H9 (cell line): Measurements from ENCODE around the gene PACS1. TPM values are rescaled to one million over a fixed set of nuclear protein-coding genes. Genes with fewer than 3 reads are reported as not detected.

ENCODE experiments used
- DNase-seq: peaks from one replicate; pipeline ENCODE4 v3.0.0-alpha.2; 2017
- H2AFZ ChIP-seq: one replicate; pipeline ENCODE4 v1.6.1; 2013; ENCODE audit warnings: mild to moderate bottlenecking, low read length, control low read depth, moderate library complexity
- H2AK5ac ChIP-seq: 2 replicates; pipeline ENCODE4 v1.6.1; 2013; ENCODE audit warnings: low read length, control low read depth, mixed read lengths; ENCODE audit not compliant: insufficient read length
- H2BK120ac ChIP-seq: one replicate; pipeline ENCODE4 v1.6.1; 2013; ENCODE audit warnings: low read depth, mild to moderate bottlenecking, low read length, control low read depth, inconsistent platforms; ENCODE audit not compliant: poor library complexity, severe bottlenecking
- H2BK12ac ChIP-seq: 2 replicates; pipeline ENCODE4 v1.6.1; 2013; ENCODE audit warnings: low read length, control low read depth, mixed read lengths, low read depth; ENCODE audit not compliant: insufficient read length
- H2BK15ac ChIP-seq: 2 replicates; pipeline ENCODE4 v1.6.1; 2013; ENCODE audit warnings: low read depth, low read length, control low read depth
- H2BK20ac ChIP-seq: one replicate; pipeline ENCODE4 v1.6.1; 2013; ENCODE audit warnings: low read depth, mild to moderate bottlenecking, low read length, control low read depth, inconsistent platforms; ENCODE audit not compliant: poor library complexity, severe bottlenecking
- H2BK5ac ChIP-seq: 2 replicates; pipeline ENCODE4 v1.6.1; 2013; ENCODE audit warnings: low read length, control low read depth, mixed read lengths; ENCODE audit not compliant: insufficient read length
- H3K14ac ChIP-seq: 2 replicates; pipeline ENCODE4 v1.6.1; 2013; ENCODE audit warnings: low read length, control low read depth; ENCODE audit not compliant: insufficient read depth
- H3K18ac ChIP-seq: 2 replicates; pipeline ENCODE4 v1.6.1; 2013; ENCODE audit warnings: low read depth, mild to moderate bottlenecking, mixed read lengths, low read length, control low read depth; ENCODE audit not compliant: insufficient read length
- H3K23ac ChIP-seq: 2 replicates; pipeline ENCODE4 v1.6.1; 2013; ENCODE audit warnings: low read length, control low read depth, mixed read lengths, low read depth; ENCODE audit not compliant: insufficient read length
- H3K23me2 ChIP-seq: 2 replicates; pipeline ENCODE4 v1.6.1; 2013; ENCODE audit warnings: low read depth, mild to moderate bottlenecking, mixed read lengths, low read length, control low read depth; ENCODE audit not compliant: insufficient read length, poor library complexity, severe bottlenecking
- H3K27ac ChIP-seq: 2 replicates; pipeline ENCODE4 v1.5.1; 2013; ENCODE audit warnings: low read length, control low read depth, mixed read lengths, low read depth; ENCODE audit not compliant: insufficient read length
- H3K27me3 ChIP-seq: 2 replicates; pipeline ENCODE4 v1.6.1; 2013; ENCODE audit warnings: low read length, control low read depth, inconsistent platforms; ENCODE audit not compliant: insufficient read depth
- H3K4ac ChIP-seq: 2 replicates; pipeline ENCODE4 v1.6.1; 2013; ENCODE audit warnings: low read depth, mild to moderate bottlenecking, control low read depth, inconsistent platforms, low read length, moderate library complexity
- H3K4me1 ChIP-seq: 2 replicates; pipeline ENCODE4 v1.6.1; 2013; ENCODE audit warnings: low read length, control low read depth, inconsistent platforms; ENCODE audit not compliant: insufficient read depth
- H3K4me2 ChIP-seq: 2 replicates; pipeline ENCODE4 v1.6.1; 2013; ENCODE audit warnings: low read length, control low read depth, mixed read lengths; ENCODE audit not compliant: insufficient read length, insufficient read depth
- H3K56ac ChIP-seq: 2 replicates; pipeline ENCODE4 v1.6.1; 2013; ENCODE audit warnings: low read depth, mild to moderate bottlenecking, mixed read lengths, low read length, control low read depth; ENCODE audit not compliant: insufficient read length
- H3K79me1 ChIP-seq: 2 replicates; pipeline ENCODE4 v1.6.1; 2013; ENCODE audit warnings: low read depth, mild to moderate bottlenecking, moderate library complexity, low read length, control low read depth, inconsistent platforms; ENCODE audit not compliant: insufficient read depth, poor library complexity, severe bottlenecking
- H3K79me2 ChIP-seq: 2 replicates; pipeline ENCODE4 v1.6.1; 2013; ENCODE audit warnings: low read length, control low read depth, inconsistent platforms; ENCODE audit not compliant: insufficient read depth
- H3K9ac ChIP-seq: 2 replicates; pipeline ENCODE4 v1.6.1; 2013; ENCODE audit warnings: low read length, control low read depth, mixed read lengths; ENCODE audit not compliant: insufficient read length; ENCODE audit errors: extremely low read depth
- H3K9me3 ChIP-seq: one replicate; pipeline ENCODE4 v1.6.1; 2013; ENCODE audit warnings: low read depth, low read length, inconsistent platforms; ENCODE audit not compliant: control insufficient read depth
- H3T11ph ChIP-seq: one replicate; pipeline ENCODE4 v1.6.1; 2013; ENCODE audit warnings: mild to moderate bottlenecking, low read length, control low read depth, inconsistent platforms
- H4K20me1 ChIP-seq: one replicate; pipeline ENCODE4 v1.6.1; 2013; ENCODE audit not compliant: control insufficient read depth, insufficient read length, insufficient read depth
- H4K5ac ChIP-seq: 2 replicates; pipeline ENCODE4 v1.6.1; 2013; ENCODE audit warnings: low read depth, mild to moderate bottlenecking, mixed read lengths, low read length, control low read depth; ENCODE audit not compliant: insufficient read length
- H4K8ac ChIP-seq: replicated peaks from 2 replicates; pipeline ENCODE4 v1.6.1; 2013; ENCODE audit warnings: low read length, control low read depth, mixed read lengths, low read depth; ENCODE audit not compliant: insufficient read length
- H4K91ac ChIP-seq: 2 replicates; pipeline ENCODE4 v1.6.1; 2013; ENCODE audit warnings: low read depth, mild to moderate bottlenecking, moderate library complexity, mixed read lengths, low read length, control low read depth; ENCODE audit not compliant: insufficient read length
- H3K27ac Mint-ChIP-seq, 3 experiments: 2 replicates in 2 of 3; 3 replicates in 1 of 3; pipeline ENCODE4 v1.8.0; 2020 to 2021; ENCODE audit warnings: mixed read lengths in 3 of 3, mild to moderate bottlenecking in 1 of 3, moderate library complexity in 1 of 3
- H3K27me3 Mint-ChIP-seq: 2 replicates; pipeline ENCODE4 v1.8.0; 2021; ENCODE audit warnings: low read depth, mild to moderate bottlenecking, moderate library complexity, mixed read lengths
- H3K36me3 Mint-ChIP-seq, 3 experiments: 2 replicates in 2 of 3; 3 replicates in 1 of 3; pipeline ENCODE4 v1.8.0; 2020 to 2021; ENCODE audit warnings: low read depth in 3 of 3, mixed read lengths in 3 of 3; ENCODE audit not compliant: insufficient read depth in 1 of 3
- H3K4me1 Mint-ChIP-seq, 2 experiments: 2 replicates each; pipeline ENCODE4 v1.8.0; 2020; ENCODE audit warnings: mixed read lengths in 2 of 2
- H3K4me3 Mint-ChIP-seq, 2 experiments: 2 replicates in 1 of 2; 3 replicates in 1 of 2; pipeline ENCODE4 v1.8.0; 2020 to 2021; ENCODE audit warnings: mild to moderate bottlenecking in 2 of 2, mixed read lengths in 2 of 2, moderate library complexity in 1 of 2
- H3K9me3 Mint-ChIP-seq, 2 experiments: 2 replicates in 1 of 2; 3 replicates in 1 of 2; pipeline ENCODE4 v1.8.0; 2020; ENCODE audit warnings: mild to moderate bottlenecking in 2 of 2, mixed read lengths in 2 of 2, moderate library complexity in 1 of 2
- WGBS: extraction: QIAGEN DNeasy Blood & Tissue Kit; methylation state at CpG from one replicate; pipeline ENCODE4 v1.1.7; 2013; ENCODE audit warnings: missing lambda C conversion rate, low lambda C conversion rate, mixed read lengths; ENCODE audit not compliant: insufficient read length; ENCODE audit errors: extremely low coverage; 5-methylcytosine and 5-hydroxymethylcytosine counted together
- total RNA-seq: library from RNA; stranded (reverse); gene quantifications from 2 replicates; pipeline ENCODE4 v1.2.1, GENCODE V29; 2021
- TF ChIP-seq, protein P1 (sequence below): fragments of 200-600 bp; sonication (generic); conservative IDR thresholded peaks from 3 replicates; pipeline ENCODE4 v1.8.0; 2021; ENCODE audit warnings: antibody characterized with exemption, mild to moderate bottlenecking

PACS1 gene
- total RNA-seq, 1 experiment from 2014 or later: 35.5 TPM

DNA sequence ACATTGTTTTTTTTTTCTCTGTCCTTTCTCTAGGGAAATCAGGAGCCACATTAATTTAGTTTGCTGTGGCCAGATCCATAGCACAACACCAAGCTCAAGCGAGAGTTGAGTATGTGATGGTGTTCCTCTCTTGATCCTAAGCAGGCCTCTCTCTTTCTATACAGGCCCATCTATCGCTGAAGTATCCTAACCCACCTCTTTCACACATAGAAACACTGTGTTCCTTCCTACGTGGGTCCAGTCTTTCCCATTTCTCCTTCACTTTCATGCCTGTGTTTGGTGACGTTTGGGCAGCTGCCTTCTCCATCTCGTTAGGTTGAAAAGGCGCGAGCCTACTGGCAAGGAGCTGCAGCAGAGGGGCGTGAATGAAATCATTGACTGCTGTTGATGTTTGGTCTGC lies 2.4 kb downstream of the PACS1 start:
- Mint-ChIP-seq H3K27ac (no peak overlapping the region), H3K9me3 (no peaks in the 10 kb centered on the region; a peak in 1 of 5 replicates)
- H3K79me2 ChIP-seq: peaks cover 2% of the 10 kb centered on the region; the same call in 1 of the 2 replicates

More for the DNA sequence above, 2.4 kb downstream of the PACS1 start:
- Histone ChIP-seq H2BK120ac (no peak overlapping the region), H3K27me3 (no peaks in the 10 kb centered on the region), H3K23me2 (peaks cover 4% of the 10 kb centered on the region), H4K20me1 (no peaks in the 10 kb centered on the region), H3K9me3 (no peaks in the 10 kb centered on the region), H2BK12ac (no peak overlapping the region), H3K79me1 (no peaks in the 10 kb centered on the region), H3K56ac (no peak overlapping the region), H3K4me2 (no peak overlapping the region), H3K23ac (no peak overlapping the region), H4K8ac (no peak overlapping the region), H2AFZ (no peak overlapping the region), H3K4me1 (no peaks in the 10 kb centered on the region), H3K14ac (no peak overlapping the region), H2BK20ac (no peak overlapping the region), H2BK5ac (no peak overlapping the region), H3K27ac (no peak overlapping the region), H4K5ac (no peak overlapping the region), H3T11ph (no peak overlapping the region), H3K18ac (no peak overlapping the region), H3K4ac (no peak overlapping the region), H2AK5ac (no peak overlapping the region), H3K9ac (no peak overlapping the region), H4K91ac (no peak overlapping the region), H2BK15ac (no peak overlapping the region)
- no peak for DNase-seq
- TF ChIP-seq, protein P1, sequence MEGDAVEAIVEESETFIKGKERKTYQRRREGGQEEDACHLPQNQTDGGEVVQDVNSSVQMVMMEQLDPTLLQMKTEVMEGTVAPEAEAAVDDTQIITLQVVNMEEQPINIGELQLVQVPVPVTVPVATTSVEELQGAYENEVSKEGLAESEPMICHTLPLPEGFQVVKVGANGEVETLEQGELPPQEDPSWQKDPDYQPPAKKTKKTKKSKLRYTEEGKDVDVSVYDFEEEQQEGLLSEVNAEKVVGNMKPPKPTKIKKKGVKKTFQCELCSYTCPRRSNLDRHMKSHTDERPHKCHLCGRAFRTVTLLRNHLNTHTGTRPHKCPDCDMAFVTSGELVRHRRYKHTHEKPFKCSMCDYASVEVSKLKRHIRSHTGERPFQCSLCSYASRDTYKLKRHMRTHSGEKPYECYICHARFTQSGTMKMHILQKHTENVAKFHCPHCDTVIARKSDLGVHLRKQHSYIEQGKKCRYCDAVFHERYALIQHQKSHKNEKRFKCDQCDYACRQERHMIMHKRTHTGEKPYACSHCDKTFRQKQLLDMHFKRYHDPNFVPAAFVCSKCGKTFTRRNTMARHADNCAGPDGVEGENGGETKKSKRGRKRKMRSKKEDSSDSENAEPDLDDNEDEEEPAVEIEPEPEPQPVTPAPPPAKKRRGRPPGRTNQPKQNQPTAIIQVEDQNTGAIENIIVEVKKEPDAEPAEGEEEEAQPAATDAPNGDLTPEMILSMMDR: no peak
- H3K27me3 Mint-ChIP-seq: no peaks in the 10 kb centered on the region
- no CpG with 5 or more reads among the region's 8 CpGs for WGBS
- H3K4me1 Mint-ChIP-seq: peaks cover 21 to 32% of the 10 kb centered on the region in 2 experiments
- peaks cover 14 to 40% (median 25%) of the 10 kb centered on the region in 3 experiments for H3K36me3 Mint-ChIP-seq
- H3K4me3 Mint-ChIP-seq: peak overlapping the region in 1 of 2 experiments; percentile 39; a peak in 2 of 5 replicates
